ENCODE results near the gene MARF1.
A peak's percentile ranks its signal among the peaks of the same experiment; 100 is the strongest.
"Not testable (repeated sequence)": the region's sequence is repeated elsewhere in the genome, so short reads cannot be mapped to it uniquely, and the experiment has no call there.

MARF1 gene

DNA sequence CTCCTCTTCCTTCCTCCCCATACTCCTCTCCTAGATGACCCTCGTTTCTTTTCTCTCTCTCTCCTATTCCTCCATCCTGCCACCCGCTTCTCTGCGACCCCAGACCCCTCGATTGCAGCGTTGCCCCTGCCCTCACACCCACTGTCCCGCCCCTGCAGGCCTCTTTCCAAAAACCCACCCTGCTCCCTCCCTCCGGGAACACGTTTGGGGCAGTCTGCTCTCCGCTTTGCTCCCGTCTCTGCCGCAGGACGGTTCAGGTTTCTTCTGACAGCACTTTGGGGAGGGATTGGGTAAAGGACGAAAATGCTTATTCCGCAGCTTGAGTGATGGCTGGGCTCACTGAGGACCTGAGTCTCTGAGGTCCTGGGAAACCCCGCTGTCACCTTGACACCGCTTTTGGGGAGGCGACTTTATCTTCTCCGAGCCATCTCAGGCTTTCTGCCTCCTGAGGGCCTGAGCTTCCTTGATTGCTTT lies 7.8 kb upstream of the MARF1 start:
- DNase-seq = no peak

DNA sequence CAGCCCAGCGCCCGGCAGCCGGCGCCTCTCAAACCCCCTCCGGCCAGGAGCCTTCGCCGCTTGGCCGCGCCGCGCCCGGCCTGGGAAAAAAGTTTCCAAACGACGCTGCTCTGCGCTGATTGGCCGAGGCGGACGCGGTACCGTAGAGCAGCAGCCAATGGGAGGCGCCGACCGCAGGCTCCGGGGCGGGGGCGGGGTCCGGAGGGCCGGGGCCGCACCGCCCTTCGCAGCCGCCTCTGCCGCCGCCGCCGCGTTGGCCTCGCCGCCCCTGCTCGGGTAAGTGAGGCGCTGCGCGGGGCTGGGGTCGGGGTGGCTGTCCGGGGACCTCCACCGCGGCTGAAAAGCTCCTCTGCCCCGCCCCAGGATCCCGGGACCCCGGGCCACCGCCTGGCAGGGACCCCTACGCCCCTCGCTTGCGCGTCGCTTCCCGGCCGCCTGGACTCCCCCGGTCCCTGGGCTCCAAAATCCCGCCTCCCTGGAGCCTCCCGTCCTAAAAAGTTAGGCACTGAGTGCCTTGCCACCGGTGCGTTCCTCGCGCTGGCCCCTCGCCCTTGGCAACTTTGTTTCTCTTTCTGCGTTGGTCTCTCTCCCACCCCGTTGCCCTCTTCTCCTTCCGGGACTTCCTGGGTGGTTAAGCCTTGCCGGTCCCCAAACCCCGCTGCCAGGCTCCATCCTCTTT lies 7.2 kb upstream of the MARF1 start, which contains the start of gene NDE1:
Gene NDE1, plus strand, starts transcription at position 227 of the 679 bp plus-strand sequence. CDS start 14,534 bp downstream, outside the sequence.
- peak; percentile 50 for DNase-seq

DNA sequence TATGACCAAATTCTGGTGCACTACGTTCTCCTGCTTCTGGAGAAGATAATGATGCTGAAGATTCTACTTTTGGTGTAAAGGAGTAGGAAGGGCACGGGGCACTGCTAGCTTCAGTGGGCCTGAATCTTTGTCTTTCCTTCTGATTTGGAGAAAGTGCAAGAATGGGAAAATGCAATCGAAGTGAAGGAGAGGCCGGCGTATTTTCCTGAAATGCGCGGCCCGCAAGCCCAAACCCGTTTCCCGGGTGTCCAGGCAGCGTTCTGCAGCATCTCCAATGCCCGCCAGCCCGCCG lies 6.7 kb upstream of the MARF1 start:
- DNase-seq = no peak

DNA sequence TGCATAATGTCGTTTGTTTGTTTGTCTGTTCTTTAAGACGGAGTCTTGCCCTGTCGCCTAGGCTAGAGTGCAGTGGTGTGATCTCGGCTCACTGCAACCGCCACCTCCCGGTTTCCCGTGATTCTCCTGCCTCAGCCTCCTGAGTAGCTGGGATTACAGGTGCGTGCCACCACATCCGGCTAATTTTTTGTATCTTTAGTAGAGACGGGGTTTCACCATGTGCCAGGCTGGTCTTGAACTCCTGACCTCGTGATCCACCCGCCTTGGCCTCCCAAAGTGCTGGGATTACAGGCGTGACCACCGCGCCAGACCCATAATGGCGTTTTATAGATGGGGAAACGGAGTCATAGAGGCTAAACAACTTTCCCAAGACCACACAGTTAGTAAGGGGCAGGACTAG lies 6.4 kb upstream of the MARF1 start:
- DNase-seq = not testable (repeated sequence)

DNA sequence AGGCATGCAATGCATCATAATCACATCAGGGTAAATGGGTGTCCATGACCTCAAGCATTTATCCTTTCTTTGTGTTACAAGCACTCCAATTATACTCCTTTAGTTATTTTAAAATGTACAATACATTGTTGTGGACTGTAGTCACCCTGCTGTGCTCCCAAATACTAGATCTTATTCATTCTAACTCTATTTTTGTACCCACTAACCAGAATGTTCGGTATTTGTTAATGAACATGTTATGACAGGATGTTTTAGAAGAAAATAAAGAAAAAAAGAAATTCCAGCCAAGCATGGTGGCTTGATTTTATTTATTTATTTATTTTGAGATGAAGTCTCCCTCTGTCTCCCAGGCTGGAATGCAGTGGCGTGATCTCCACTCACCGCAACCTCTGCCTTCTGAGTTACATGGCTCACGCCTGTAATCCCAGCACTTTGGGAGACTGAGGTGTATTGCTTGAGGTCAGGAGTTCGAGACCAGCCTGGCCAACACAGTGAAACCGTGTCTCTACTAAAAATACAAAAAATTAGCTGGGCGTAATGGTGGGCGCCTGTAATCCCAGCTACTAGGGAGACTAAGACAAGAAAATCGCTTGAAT lies 5.3 kb upstream of the MARF1 start:
- DNase-seq = no peak

DNA sequence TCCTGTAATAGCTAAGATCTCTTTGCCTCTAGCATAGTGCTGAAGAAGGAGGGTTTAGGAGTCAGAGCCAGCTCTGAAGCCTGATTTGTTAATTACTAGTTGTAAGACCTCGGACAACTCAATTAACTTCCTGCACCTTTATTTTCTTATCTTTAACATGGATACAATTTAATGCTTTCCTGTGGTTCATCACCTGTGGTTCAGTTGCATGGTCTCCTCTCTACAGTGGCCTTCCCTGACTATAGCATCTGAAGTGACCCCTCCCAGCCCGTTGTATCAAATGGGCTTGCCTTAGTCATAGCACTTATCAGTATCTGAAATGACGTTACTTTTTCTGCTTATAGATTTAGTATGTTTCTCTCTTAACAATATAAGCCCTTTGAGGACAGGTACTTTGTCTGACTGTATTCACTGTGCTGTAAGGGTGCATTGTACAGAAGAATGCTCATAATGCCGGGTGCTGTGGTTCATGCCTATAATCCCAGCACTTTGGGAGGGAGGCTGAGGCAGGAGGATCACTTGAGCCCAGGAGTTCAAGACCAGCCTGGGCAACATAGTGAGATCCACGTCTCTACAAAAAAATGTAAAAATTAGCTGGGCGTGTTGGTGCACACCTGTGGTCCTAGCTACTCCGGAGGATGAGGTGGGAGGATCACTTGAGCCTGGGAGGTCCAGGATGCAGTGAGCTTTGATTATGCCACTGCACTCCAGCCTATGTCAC lies 4.5 kb upstream of the MARF1 start:
- DNase-seq = no peak

DNA sequence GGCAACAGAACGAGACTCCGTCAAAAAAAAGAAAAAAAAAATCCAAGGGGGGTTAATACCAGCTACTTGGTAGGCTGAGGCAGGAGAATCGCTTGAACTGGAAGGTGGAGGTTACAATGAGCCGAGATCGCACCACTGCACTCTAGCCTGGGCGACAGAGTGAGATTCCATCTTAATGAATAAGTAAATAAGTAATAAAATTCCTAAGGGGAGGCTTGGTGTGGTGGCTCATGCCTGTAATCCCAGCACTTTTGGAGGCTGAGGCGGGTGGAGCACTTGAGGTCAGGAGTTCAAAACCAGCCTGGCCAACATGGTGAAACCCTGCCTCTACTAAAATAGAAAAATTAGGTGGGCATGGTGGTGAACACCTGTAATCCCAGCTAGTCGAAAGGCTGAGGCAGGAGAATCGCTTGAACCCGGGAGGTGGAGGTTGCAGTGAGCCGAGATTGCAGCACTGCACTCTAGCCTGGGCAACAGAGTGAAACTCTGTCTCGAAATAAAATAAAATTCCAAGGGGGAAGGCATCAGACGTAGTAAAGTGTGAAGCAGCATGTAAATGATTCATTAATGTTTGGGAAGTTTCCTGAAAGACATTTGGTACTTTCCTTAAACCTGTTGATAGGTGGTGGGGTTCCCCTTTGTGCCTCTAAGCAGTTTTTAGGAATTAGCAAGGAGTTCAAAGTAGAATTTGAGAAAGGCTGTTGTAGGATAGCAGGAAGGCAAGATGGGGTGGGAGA lies 3.8 kb upstream of the MARF1 start:
- not testable (repeated sequence) for DNase-seq

DNA sequence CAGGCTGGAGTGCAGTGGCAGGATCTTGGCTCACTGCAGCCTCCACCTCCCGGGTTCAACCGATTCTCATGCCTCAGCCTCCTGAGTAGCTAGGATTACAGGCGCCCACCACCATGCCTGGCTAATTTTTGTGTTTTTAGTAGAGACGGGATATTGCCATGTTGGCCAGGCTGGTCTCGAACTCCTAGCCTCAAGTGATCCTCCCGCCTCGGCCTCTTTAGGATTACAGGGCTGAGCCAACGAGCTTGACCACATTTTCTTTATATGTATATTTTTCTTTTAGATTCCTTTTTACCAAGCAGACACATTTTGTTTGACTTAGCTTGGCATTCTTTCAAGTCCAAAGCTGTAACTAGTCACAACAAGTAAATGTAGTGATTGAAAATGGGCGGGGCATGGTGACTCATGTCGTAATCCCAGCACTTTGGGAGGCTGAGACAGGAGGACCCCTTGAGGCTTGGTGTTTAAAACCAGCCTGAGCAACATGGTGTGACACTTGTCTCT lies 2.1 kb upstream of the MARF1 start:
- not testable (repeated sequence) for DNase-seq

DNA sequence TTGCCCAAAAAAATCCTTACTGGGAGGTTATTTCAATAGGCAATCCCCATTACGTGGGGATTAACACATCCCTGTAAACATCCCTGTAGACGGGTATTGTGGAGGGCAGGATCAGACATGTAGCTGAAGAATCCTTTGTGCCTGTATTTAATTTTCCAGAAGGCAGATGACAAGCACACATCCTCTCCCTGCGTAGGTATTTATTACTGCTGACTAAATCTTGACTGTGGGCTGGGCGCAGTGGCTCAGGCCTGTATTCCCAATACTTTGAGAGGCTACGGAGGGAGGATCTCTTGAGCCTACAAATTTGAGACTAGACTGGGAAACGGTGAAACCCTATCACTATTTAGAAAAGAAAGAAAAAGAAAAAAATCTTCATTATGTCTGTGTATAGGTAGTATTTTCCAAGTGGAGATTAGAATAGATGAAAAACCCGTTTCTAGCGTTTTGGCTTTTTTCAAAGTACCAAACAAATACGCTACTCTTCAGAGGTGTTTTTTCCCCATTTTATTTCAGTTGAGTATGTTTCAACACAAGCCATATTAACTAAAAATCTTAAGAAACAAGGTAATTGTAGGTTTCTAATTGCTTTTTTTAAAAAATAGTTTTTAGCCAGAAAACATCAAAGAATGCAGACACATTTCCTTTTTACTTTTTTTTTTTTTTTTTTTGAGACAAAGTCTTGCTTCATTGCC lies 1.5 kb upstream of the MARF1 start:
- peak; percentile 59 for DNase-seq

DNA sequence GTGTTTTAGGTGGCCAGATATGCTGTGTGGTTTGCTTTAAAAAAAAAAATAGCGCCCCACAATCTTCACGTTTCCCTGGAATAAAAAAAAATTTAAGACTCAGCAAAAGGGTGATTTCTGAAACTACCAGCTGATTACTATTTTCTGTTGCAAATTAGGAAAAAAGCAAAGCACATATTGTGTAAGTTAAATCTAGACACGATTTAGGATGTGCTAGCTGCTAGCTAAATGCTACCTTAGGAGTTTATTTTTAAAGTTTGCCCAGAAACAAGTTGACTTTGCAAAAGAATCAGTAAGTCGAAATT lies 944 bp upstream of the MARF1 start:
- no peak for DNase-seq

DNA sequence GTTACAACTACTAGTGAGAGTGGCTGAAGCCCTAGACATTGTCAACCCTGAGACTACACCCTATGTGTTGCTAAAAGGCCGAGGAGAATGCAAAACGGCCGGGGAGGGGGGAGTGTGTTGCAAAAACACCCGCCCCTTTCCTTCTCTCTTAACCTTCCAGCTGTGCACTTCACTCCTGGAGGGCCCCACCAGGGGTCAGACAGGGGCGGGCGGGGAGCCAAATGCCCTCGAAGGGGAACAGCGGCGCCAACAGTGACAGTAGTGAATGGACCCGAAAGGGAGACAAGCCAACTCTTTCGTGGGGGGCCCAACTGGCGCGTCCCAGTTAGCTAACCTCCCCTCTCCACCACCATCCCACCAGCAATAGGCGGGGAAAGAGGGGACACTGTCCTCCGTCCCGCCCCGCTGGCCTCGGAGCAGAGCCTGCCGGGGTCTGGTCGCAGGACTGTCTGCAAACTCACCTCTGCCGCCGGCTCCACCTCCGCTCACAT lies 352 bp downstream of the MARF1 start:
- DNase-seq = no peak

DNA sequence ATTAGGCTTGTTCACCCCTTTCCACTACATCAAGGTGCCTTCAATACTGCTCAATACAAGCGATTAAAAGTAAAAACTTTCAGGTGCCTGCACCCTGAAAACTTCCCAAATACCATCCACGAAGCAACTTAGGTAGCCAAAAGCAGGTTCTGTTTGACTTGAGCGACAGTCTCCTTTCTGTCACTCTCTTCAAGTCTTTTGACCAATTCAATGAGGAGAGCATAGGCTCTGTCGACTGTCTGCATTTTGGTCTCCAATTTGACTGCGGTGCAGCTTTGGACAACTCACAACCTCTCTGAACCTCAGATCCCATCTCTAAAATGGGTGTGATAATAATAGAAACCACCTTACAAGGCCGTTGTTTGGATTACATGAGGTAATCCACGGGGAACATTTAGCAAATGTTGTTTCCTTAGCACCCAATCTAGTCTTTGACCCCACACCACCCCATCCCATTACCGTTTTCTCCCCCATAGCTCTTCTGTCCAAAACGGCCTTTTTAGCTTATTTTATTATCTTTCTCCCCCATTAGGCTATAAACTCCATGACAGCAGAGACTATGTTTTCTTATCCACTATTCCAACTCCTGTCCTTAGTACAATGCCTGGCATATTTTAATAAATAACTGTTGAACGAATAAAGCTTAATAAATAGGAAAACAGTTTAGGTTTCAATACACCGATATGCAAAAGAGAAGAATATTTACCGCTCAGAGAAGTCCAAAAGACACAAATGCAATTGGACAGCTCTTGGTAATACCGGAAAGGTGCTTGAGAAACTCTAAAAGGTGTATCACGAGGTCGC lies 999 bp downstream of the MARF1 start:
- no peak for DNase-seq

DNA sequence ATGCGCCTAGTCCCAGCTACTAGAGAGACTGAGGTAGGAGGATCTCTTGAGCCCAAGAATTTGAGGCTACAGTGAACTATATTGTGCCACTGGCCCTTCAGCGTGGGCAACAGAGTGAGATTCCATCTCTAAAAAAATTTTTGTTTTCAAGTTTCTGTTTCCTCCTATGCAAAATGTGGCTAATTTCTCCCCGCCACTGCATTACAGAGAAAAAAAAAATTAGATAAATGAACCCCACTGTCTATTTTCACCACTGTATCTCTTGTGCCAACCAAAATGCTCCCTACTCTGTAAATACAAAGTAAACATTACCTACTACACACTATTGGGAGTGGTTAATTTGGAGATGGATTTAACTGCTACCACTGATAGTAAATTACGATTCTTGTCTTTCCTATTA lies 2.0 kb downstream of the MARF1 start:
- DNase-seq = no peak

DNA sequence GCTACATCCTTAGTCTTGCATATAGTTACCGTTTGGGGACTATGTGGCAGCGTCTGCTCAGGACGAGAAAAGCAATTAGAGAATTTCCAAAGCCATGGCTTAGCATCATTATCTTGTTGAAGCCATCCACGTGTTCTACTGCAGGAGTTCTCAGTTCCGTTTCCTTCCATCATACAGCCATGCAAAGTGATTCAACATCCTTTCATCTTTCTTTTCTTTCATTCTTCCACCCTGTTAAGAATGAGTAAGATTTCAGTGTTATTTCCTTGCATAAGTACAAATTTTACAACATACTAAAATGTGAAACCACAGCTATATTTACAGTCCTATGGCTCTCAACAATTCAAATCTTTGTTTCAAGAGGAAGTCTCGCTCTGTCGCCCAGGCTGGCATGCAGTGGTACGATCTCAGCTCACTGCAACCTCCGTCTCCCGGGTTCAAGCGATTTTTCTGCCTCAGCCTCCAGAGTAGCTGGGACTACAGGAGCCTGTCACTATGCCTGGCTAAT lies 3.8 kb downstream of the MARF1 start:
- DNase-seq = no peak

DNA sequence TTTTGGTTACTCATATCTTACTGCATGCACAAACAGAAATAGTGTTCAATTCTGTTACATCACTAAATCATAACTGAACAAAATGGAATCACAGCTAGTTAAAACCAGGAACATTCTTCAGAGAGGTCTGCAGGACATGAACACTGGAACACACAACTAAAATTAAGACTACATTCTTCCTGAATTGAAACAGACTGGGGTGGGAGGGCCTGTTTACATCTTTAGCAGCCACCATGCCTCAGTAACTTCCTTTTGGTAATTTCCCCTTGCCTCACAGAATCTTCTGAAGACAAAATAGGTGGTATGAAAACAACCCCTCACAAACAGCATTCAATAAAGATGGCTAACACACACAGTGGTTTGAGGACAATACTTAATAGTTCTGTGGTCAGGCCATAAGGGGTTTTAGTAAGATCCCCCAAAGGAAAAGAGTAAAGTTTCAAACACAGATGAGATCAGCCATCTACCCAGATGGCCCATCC lies 6.5 kb downstream of the MARF1 start:
- DNase-seq = no peak

DNA sequence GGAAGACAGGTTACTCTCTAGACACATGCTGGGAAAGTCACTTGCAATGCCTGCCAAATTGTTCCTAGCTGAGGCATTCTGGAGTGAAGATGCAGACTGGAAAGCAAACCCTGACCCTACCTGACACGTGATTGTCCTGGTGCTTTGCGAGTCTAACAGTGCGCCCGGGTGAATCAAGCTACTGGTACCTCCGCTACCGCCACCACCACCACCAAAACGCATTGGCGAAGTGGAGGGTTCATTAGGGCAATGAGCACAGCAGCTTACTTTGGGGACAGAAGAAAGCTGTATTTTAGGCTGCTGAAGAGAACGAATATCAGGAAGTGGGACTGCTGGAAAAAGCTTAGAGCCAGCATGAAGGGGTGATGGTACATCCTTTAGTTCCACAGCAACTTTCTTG lies 7.0 kb downstream of the MARF1 start:
- no peak for DNase-seq

DNA sequence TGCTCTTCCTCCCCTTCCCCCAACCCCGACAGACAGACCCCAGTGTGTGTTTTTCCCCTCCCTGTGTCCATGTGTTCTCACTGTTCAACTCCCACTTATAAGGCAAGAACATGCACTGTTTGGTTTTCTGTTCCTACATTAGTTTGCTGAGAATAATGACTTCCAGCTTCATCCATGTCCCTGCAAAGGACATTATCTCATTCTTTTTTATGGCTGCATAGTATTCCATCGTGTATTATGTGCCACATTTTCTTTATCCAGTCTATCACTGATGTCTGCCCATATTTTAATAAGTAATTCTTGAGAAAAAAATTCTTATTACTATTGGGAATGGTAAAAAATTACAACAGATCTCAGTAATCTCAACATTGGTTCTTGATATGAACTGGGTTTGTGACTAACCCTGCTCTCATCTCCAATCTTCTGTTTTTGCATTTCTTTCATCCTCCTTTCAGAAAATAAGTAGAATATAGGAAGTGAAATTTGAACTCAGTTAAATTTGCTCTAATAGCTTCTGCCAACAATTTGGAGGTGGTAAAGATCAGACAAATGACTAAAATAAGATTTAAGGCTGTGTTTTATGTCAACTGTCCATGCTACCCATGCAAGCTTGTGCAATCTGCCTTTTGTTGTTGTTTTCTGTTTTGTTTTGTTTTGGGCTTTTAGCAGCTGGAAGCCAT lies 11.1 kb downstream of the MARF1 start:
- no peak for DNase-seq

DNA sequence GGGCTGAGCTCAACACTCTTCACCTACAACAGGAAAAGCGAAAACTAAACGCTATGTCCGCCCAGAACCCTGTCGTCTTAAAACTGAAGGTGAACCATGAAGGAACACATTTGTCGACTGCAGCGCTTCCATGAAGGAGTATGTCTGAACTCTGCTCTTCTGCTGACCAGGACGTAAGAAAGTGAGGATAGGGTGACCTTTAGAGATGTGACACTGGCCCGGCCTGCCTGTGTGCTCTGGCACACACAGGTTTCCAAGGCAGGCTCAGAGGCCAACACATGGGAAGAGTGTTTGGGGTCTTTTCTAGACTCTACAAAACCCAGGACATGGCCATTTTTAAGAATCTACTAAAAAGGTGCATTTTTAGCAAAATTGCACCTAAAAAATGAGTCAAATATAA lies 21.1 kb downstream of the MARF1 start:
- DNase-seq = no peak

DNA sequence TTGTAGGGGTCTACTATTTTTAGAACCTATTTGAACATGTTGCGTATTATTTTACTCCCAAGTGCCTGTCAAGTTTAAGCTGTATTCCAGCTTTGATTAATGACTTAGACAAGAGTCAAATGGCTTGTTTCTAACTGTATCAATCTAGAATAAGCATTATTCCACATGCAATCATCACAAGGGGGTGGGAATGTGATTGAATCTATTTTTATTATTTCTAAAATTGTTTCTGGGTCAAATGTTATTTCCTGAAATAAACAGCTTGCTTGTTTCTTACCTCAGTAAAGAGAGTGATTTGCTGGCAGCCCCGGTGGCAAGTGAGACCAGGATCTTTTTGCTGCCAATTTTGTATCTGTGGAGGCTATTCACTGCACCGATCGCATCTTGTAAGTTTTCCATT lies 21.5 kb downstream of the MARF1 start:
- DNase-seq = no peak

DNA sequence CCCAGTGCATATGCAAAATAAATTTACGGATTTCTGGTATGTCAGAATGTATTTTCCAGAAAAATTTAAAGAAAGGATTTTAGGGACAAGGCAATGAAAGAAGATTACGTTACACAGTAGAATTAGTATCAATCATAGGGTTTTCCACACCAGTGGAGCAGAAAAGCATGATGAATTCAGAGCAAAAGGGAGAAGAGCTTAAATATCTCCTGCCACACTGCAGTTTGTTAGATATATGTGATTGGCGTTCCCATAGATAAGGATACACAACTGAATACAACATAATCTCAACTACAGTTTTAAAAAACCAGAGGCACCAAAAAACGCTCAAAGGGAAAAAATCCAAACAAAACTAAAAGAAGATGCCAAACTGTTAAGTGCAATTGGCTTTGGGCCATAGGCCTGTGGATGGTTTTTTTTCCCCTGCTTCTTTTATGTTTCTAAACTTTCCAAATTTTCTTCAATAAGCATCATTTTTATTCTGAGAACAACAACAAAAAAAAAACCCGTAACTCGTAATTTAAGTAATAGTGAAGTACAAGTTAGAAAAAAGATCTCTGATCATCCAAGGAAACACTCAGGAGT lies 22.3 kb downstream of the MARF1 start:
- DNase-seq = no peak

DNA sequence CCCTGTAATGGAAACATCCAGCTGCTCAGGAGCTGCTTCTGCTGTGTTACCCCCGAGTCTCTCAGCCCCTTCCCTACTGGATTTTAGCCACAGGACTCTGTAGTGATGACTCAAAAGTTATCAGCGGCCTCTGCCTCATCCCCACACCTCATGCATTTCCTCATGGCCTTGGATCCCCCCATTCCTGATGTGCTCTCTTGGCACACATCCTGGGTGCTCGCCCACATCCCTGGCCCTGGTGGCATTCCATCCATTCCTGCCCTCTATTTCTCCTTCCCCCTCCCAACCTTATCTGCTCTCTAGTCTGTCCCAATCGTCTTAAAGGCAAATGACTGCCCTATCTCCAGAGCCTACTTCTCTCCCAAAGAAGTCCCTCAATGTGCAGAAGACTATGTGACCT lies 24.6 kb downstream of the MARF1 start:
- DNase-seq = no peak

Data from SHP77 treated with DMSO at 0.1 percent for 48 hours (cell line).